ENCODE results near the gene WFDC2.

WFDC2 gene

GRCh38 chr20:45489083-45489531, 19.6 kb downstream of the WFDC2 start:
- Histone ChIP-seq H3K27me3 (ENCODE audit: control insufficient read depth in 1 of 2, insufficient read depth in 2 of 2, low read length in 2 of 2) (no peaks in the 10 kb centered on the region), H3K4me3 (ENCODE audit: low read depth in 1 of 2, low read length in 2 of 2) (no peak overlapping the region), H3K9ac (ENCODE audit: low read depth in 1 of 2, low read length in 2 of 2) (no peak overlapping the region), H3K4me1 (ENCODE audit: control insufficient read depth in 1 of 2, insufficient read depth in 2 of 2, low read length in 2 of 2) (peaks cover 5 to 7% of the 10 kb centered on the region in 2 donors), H3K27ac (ENCODE audit: low read depth, low read length) (no peak overlapping the region), H3K36me3 (ENCODE audit: control insufficient read depth in 1 of 2, insufficient read depth in 2 of 2, low read length in 2 of 2) (no peaks in the 10 kb centered on the region), H3K9me3 (ENCODE audit: control insufficient read depth in 1 of 2, low read length in 2 of 2) (no peaks in the 10 kb centered on the region)

- Histone ChIP-seq H3K9ac (ENCODE audit: low read depth in 1 of 2, low read length in 2 of 2) (no peak overlapping the region), H3K4me3 (ENCODE audit: low read depth in 1 of 2, low read length in 2 of 2) (no peak overlapping the region), H3K4me1 (ENCODE audit: control insufficient read depth in 1 of 2, insufficient read depth in 2 of 2, low read length in 2 of 2) (peaks cover 11 to 15% of the 10 kb centered on the region in 2 donors)
These were observed 26.0 kb downstream of the WFDC2 start for GRCh38 chr20:45495501-45495941.

DNA sequence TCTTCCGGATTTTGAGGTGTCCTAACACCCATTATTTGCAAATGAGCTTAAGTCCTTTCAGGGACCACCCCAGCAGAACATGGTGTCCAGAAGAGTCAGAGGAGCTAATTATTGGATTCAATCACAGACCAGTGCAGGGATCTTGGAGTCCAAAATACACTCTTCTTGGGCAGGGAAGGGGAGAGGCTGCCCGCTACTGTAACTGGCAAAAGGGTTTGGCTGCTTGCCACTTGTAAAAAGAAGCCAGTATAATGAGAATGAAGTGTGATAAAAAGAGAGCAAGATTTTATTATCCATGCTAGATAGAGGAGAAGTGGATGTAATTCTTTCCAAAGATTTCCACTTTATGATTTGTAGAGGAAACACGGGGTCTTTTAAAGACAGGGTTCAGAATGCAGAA, 26.6 kb downstream of the WFDC2 start:
- no peak overlapping the region for H3K9ac ChIP-seq (ENCODE audit: low read depth in 1 of 2, low read length in 2 of 2)
- H3K27ac ChIP-seq (ENCODE audit: low read depth, low read length): no peak overlapping the region
- H3K4me1 ChIP-seq (ENCODE audit: control insufficient read depth in 1 of 2, insufficient read depth in 2 of 2, low read length in 2 of 2): peaks cover 11 to 15% of the 10 kb centered on the region in 2 donors
- H3K36me3 ChIP-seq (ENCODE audit: control insufficient read depth in 1 of 2, insufficient read depth in 2 of 2, low read length in 2 of 2): no peaks in the 10 kb centered on the region
- H3K9me3 ChIP-seq (ENCODE audit: control insufficient read depth in 1 of 2, low read length in 2 of 2): no peaks in the 10 kb centered on the region
- H3K27me3 ChIP-seq (ENCODE audit: control insufficient read depth in 1 of 2, insufficient read depth in 2 of 2, low read length in 2 of 2): no peaks in the 10 kb centered on the region
- no peak overlapping the region for H3K4me3 ChIP-seq (ENCODE audit: low read depth in 1 of 2, low read length in 2 of 2)

More at GRCh38 chr20:45495501-45495941, 26.0 kb downstream of the WFDC2 start:
- Histone ChIP-seq H3K9me3 (ENCODE audit: control insufficient read depth in 1 of 2, low read length in 2 of 2) (no peaks in the 10 kb centered on the region), H3K27me3 (ENCODE audit: control insufficient read depth in 1 of 2, insufficient read depth in 2 of 2, low read length in 2 of 2) (no peaks in the 10 kb centered on the region), H3K36me3 (ENCODE audit: control insufficient read depth in 1 of 2, insufficient read depth in 2 of 2, low read length in 2 of 2) (no peaks in the 10 kb centered on the region), H3K27ac (ENCODE audit: low read depth, low read length) (no peak overlapping the region)

DNA sequence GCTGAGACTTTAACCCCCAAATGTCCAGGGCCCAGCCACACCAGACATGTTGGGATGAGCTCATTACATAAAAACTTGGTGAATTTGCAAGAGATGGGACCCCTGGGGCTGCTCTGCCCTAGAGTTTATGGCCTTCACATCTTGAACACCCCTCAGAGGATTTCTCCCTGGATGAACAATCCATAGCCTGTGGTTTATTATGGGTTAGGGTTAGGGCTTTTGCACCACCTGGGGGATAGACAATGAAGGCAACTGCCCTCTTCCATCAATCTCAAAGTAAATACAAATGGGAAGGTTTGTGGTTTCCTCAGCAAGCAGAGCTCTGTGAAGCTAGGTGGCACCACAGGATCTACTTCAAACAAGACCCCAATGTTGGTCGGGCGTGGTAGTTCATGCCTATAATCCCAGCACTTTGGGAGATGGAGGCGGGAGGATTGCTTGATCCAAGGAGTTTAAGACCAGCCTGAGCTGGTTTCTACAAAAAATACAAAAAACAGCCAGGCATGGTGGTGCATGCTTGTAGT, 28.5 kb downstream of the WFDC2 start:
- Histone ChIP-seq H3K9ac (ENCODE audit: low read depth in 1 of 2, low read length in 2 of 2) (no peak overlapping the region), H3K4me3 (ENCODE audit: low read depth in 1 of 2, low read length in 2 of 2) (no peak overlapping the region), H3K36me3 (ENCODE audit: control insufficient read depth in 1 of 2, insufficient read depth in 2 of 2, low read length in 2 of 2) (no peaks in the 10 kb centered on the region), H3K27ac (ENCODE audit: low read depth, low read length) (no peak overlapping the region), H3K27me3 (ENCODE audit: control insufficient read depth in 1 of 2, insufficient read depth in 2 of 2, low read length in 2 of 2) (no peaks in the 10 kb centered on the region), H3K4me1 (ENCODE audit: control insufficient read depth in 1 of 2, insufficient read depth in 2 of 2, low read length in 2 of 2) (peaks cover 11 to 15% of the 10 kb centered on the region in 2 donors), H3K9me3 (ENCODE audit: control insufficient read depth in 1 of 2, low read length in 2 of 2) (no peaks in the 10 kb centered on the region)

- Histone ChIP-seq H3K4me1 (ENCODE audit: control insufficient read depth in 1 of 2, insufficient read depth in 2 of 2, low read length in 2 of 2) (peaks cover 11 to 15% of the 10 kb centered on the region in 2 donors), H3K27me3 (ENCODE audit: control insufficient read depth in 1 of 2, insufficient read depth in 2 of 2, low read length in 2 of 2) (no peaks in the 10 kb centered on the region), H3K4me3 (ENCODE audit: low read depth in 1 of 2, low read length in 2 of 2) (peak overlapping the region in 1 of 2 donors; percentile 34), H3K9ac (ENCODE audit: low read depth in 1 of 2, low read length in 2 of 2) (no peak overlapping the region), H3K36me3 (ENCODE audit: control insufficient read depth in 1 of 2, insufficient read depth in 2 of 2, low read length in 2 of 2) (no peaks in the 10 kb centered on the region), H3K9me3 (ENCODE audit: control insufficient read depth in 1 of 2, low read length in 2 of 2) (no peaks in the 10 kb centered on the region), H3K27ac (ENCODE audit: low read depth, low read length) (no peak overlapping the region)
These were observed 30.5 kb downstream of the WFDC2 start for GRCh38 chr20:45500022-45500421.

DNA sequence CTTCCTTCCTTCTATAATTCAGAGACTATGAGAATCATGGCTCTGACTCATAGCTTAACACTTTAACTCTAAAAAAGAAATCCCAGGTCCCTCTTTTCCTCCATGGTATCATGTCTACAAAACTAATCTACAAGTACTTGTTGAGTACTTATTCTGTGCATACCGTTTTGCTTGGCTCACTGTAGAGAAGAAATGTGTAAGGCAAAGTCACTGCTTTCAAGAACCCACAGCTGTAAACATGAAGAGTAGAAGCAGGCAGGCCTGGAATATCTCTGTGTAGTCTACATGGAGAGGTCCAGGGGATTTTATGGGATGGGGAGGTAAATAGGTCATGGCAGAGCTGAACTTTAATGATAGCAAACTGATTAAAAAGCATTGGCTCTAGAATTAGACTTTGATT, 32.0 kb downstream of the WFDC2 start:
- Histone ChIP-seq H3K36me3 (ENCODE audit: control insufficient read depth in 1 of 2, insufficient read depth in 2 of 2, low read length in 2 of 2) (no peaks in the 10 kb centered on the region), H3K27ac (ENCODE audit: low read depth, low read length) (no peak overlapping the region), H3K27me3 (ENCODE audit: control insufficient read depth in 1 of 2, insufficient read depth in 2 of 2, low read length in 2 of 2) (no peaks in the 10 kb centered on the region), H3K4me3 (ENCODE audit: low read depth in 1 of 2, low read length in 2 of 2) (no peak overlapping the region), H3K4me1 (ENCODE audit: control insufficient read depth in 1 of 2, insufficient read depth in 2 of 2, low read length in 2 of 2) (peaks cover 9 to 12% of the 10 kb centered on the region in 2 donors), H3K9me3 (ENCODE audit: control insufficient read depth in 1 of 2, low read length in 2 of 2) (no peaks in the 10 kb centered on the region), H3K9ac (ENCODE audit: low read depth in 1 of 2, low read length in 2 of 2) (no peak overlapping the region)

DNA sequence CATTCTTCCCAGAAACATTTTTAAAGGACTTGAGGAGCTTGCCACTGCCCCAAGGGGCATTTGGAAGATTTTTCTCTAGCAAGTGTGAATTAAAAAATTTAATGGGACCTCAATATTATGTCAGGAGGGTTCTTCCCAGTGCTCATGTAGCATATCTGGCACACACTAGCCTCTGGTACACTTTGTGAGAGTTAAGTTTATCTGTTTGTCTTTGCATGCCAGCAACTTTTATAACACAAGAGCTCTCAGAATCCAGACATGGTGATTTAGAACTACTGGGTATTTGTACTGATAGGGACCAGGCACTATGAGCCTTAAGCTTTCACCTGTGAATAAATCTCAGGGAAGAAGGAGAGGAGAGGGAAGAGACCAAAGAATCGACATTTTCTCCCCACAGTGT, 33.0 kb downstream of the WFDC2 start:
- no peak overlapping the region for H3K9ac ChIP-seq (ENCODE audit: low read depth in 1 of 2, low read length in 2 of 2)
- no peak overlapping the region for H3K27ac ChIP-seq (ENCODE audit: low read depth, low read length)
- no peaks in the 10 kb centered on the region for H3K9me3 ChIP-seq (ENCODE audit: control insufficient read depth in 1 of 2, low read length in 2 of 2)
- H3K36me3 ChIP-seq (ENCODE audit: control insufficient read depth in 1 of 2, insufficient read depth in 2 of 2, low read length in 2 of 2): no peaks in the 10 kb centered on the region
- H3K4me3 ChIP-seq (ENCODE audit: low read depth in 1 of 2, low read length in 2 of 2): no peak overlapping the region
- no peaks in the 10 kb centered on the region for H3K27me3 ChIP-seq (ENCODE audit: control insufficient read depth in 1 of 2, insufficient read depth in 2 of 2, low read length in 2 of 2)
- H3K4me1 ChIP-seq (ENCODE audit: control insufficient read depth in 1 of 2, insufficient read depth in 2 of 2, low read length in 2 of 2): peaks cover 8 to 14% of the 10 kb centered on the region in 2 donors

GRCh38 chr20:45503403-45503802, 33.9 kb downstream of the WFDC2 start:
- Histone ChIP-seq H3K27ac (ENCODE audit: low read depth, low read length) (no peak overlapping the region), H3K9ac (ENCODE audit: low read depth in 1 of 2, low read length in 2 of 2) (no peak overlapping the region), H3K36me3 (ENCODE audit: control insufficient read depth in 1 of 2, insufficient read depth in 2 of 2, low read length in 2 of 2) (no peaks in the 10 kb centered on the region), H3K4me1 (ENCODE audit: control insufficient read depth in 1 of 2, insufficient read depth in 2 of 2, low read length in 2 of 2) (peaks cover 9 to 22% of the 10 kb centered on the region in 2 donors), H3K27me3 (ENCODE audit: control insufficient read depth in 1 of 2, insufficient read depth in 2 of 2, low read length in 2 of 2) (no peaks in the 10 kb centered on the region), H3K9me3 (ENCODE audit: control insufficient read depth in 1 of 2, low read length in 2 of 2) (no peaks in the 10 kb centered on the region), H3K4me3 (ENCODE audit: low read depth in 1 of 2, low read length in 2 of 2) (no peak overlapping the region)

GRCh38 chr20:45506398-45506797, 36.8 kb downstream of the WFDC2 start:
- Histone ChIP-seq H3K36me3 (ENCODE audit: control insufficient read depth in 1 of 2, insufficient read depth in 2 of 2, low read length in 2 of 2) (no peaks in the 10 kb centered on the region), H3K9ac (ENCODE audit: low read depth in 1 of 2, low read length in 2 of 2) (no peak overlapping the region), H3K4me3 (ENCODE audit: low read depth in 1 of 2, low read length in 2 of 2) (no peak overlapping the region), H3K27me3 (ENCODE audit: control insufficient read depth in 1 of 2, insufficient read depth in 2 of 2, low read length in 2 of 2) (peaks cover 0 to 4% of the 10 kb centered on the region in 2 donors), H3K27ac (ENCODE audit: low read depth, low read length) (no peak overlapping the region), H3K9me3 (ENCODE audit: control insufficient read depth in 1 of 2, low read length in 2 of 2) (no peaks in the 10 kb centered on the region), H3K4me1 (ENCODE audit: control insufficient read depth in 1 of 2, insufficient read depth in 2 of 2, low read length in 2 of 2) (peaks cover 3 to 12% of the 10 kb centered on the region in 2 donors)

GRCh38 chr20:45507011-45507820, 37.7 kb downstream of the WFDC2 start:
- Histone ChIP-seq H3K36me3 (ENCODE audit: control insufficient read depth in 1 of 2, insufficient read depth in 2 of 2, low read length in 2 of 2) (no peaks in the 10 kb centered on the region), H3K9ac (ENCODE audit: low read depth in 1 of 2, low read length in 2 of 2) (no peak overlapping the region), H3K27ac (ENCODE audit: low read depth, low read length) (no peak overlapping the region), H3K4me1 (ENCODE audit: control insufficient read depth in 1 of 2, insufficient read depth in 2 of 2, low read length in 2 of 2) (peaks cover 3 to 12% of the 10 kb centered on the region in 2 donors), H3K4me3 (ENCODE audit: low read depth in 1 of 2, low read length in 2 of 2) (no peak overlapping the region), H3K9me3 (ENCODE audit: control insufficient read depth in 1 of 2, low read length in 2 of 2) (no peaks in the 10 kb centered on the region), H3K27me3 (ENCODE audit: control insufficient read depth in 1 of 2, insufficient read depth in 2 of 2, low read length in 2 of 2) (peaks cover 0 to 4% of the 10 kb centered on the region in 2 donors)
